ENCODE measurements around the gene HYAL2.

HYAL2 gene

DNA sequence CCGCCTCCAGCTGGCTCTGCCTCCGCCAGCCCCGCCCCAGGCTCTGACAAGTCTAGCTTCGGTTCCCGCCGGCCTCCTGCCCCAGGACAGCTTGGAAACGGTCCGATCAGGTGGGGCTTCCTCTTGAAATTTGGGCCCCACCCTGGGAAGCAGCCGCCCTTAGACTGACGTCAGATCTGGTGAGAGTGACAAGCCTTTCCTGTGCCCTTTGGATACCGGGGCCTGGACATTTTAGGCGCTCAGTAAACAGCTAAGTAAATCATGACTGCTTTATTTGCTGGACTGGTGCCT, 23.0 kb downstream of the HYAL2 start:
- no peak overlapping the region for H3K4ac ChIP-seq (ENCODE audit: low read depth, low read length)
- H3K18ac ChIP-seq (ENCODE audit: low read length) = peak overlapping the region; percentile 11

DNA sequence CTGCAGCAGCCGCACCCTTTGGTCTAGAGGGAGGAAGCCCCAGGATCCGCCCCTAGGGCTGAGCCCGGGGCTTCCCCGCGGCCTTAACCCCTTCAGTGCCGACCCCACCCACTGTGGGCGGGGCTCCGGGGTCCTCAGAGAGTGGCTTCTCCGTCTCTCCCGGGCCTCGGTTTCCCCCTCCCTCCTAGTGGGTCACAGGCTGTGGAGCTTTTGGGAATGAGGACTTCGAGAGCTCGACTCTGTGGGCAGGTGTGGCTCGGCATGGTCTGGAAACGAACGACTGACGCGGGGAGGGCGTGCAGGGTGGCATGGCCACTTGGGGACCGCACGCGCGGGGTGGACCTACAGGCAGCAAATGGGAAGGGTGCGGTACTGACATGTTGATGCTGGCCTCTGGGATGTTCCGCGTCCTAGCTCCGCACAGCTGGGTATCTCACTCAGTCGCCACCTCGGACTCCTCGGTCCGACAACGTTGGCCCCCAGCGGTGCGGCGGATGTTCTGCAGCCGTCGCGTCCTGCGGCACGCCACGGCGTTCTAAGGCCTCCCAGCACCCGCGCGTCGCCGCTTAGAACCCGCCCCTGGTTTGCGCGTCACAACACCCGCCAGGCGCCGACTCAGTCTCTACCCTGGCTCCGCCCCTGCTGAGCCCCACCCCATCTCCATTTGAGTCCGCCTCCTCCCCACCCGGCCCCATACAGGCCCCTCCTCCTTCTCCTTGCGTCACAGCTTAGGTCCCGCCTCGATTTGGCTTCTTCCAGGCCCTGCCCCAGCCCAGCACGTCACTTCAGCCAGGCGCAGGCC, 23.5 kb downstream of the HYAL2 start, which contains the start of the genes HYAL3 and NAA80:
HYAL3 (minus strand) TSS at position 570 of the 802 bp plus-strand sequence. CDS start 3,803 bp downstream, outside the sequence.
NAA80 (minus strand) TSS at position 570 of the 802 bp plus-strand sequence. CDS start 1,942 bp downstream, outside the sequence.
- peak; percentile 100 for DNase-seq
- H3K79me1 ChIP-seq (ENCODE audit: low read length) = no peaks in the 10 kb centered on the region
- peak within 1 kb of the TSS; percentile 47 for H3K27ac ChIP-seq (ENCODE audit: low read depth, low read length)
- H3K4me1 ChIP-seq (ENCODE audit: control insufficient read depth, low read depth, low read length) = peaks cover 6% of the 10 kb centered on the region
- H3K4ac ChIP-seq (ENCODE audit: low read depth, low read length) = no peak within 1 kb of the TSS
- H3K23ac ChIP-seq (ENCODE audit: low read length) = no peak within 1 kb of the TSS
- H4K5ac ChIP-seq (ENCODE audit: low read length) = no peak within 1 kb of the TSS
- H3K4me2 ChIP-seq (ENCODE audit: low read length) = peak within 1 kb of the TSS; percentile 47
- H3K4me3 ChIP-seq (ENCODE audit: low read length) = peak within 1 kb of the TSS; percentile 82
- H3K79me2 ChIP-seq (ENCODE audit: control insufficient read depth, insufficient read depth, low read length) = no peaks in the 10 kb centered on the region
- no CpG with 5 or more reads among the region's 61 CpGs for WGBS (ENCODE audit: extremely low coverage, insufficient coverage, low lambda C conversion rate)
- H4K8ac ChIP-seq (ENCODE audit: low read depth, low read length) = no peak within 1 kb of the TSS
- H2AK5ac ChIP-seq (ENCODE audit: low read length) = no peak within 1 kb of the TSS
- no peak within 1 kb of the TSS for H2BK120ac ChIP-seq (ENCODE audit: low read depth, low read length)
- H3K27me3 ChIP-seq (ENCODE audit: insufficient read depth, low read length, poor library complexity) = no peaks in the 10 kb centered on the region
- no peak within 1 kb of the TSS for H2BK15ac ChIP-seq (replicated peaks; ENCODE audit: low read depth)
- peak within 1 kb of the TSS; percentile 87 for H3K9ac ChIP-seq (ENCODE audit: low read length)
- peak within 1 kb of the TSS; percentile 11 for H3K18ac ChIP-seq (ENCODE audit: low read length)
- peak within 1 kb of the TSS; percentile 5 for H2BK5ac ChIP-seq (ENCODE audit: low read length)
- peak within 1 kb of the TSS; percentile 77 for H3K56ac ChIP-seq (ENCODE audit: low read length)
- H3K36me3 ChIP-seq (ENCODE audit: control insufficient read depth, insufficient read depth, low read length) = no peaks in the 10 kb centered on the region

More for the DNA sequence above, 23.0 kb downstream of the HYAL2 start:
- Histone ChIP-seq H3K23ac (ENCODE audit: low read length) (no peak overlapping the region), H3K9ac (ENCODE audit: low read length) (peak overlapping the region; percentile 62), H2AK5ac (ENCODE audit: low read length) (no peak overlapping the region), H3K56ac (ENCODE audit: low read length) (peak overlapping the region; percentile 77), H3K27ac (ENCODE audit: low read depth, low read length) (peak overlapping the region; percentile 47), H2BK15ac (replicated peaks; ENCODE audit: low read depth) (no peak overlapping the region), H3K27me3 (ENCODE audit: insufficient read depth, low read length, poor library complexity) (no peaks in the 10 kb centered on the region), H3K4me2 (ENCODE audit: low read length) (peak overlapping the region; percentile 7), H2BK120ac (ENCODE audit: low read depth, low read length) (no peak overlapping the region), H2BK5ac (ENCODE audit: low read length) (no peak overlapping the region), H4K5ac (ENCODE audit: low read length) (no peak overlapping the region), H3K79me2 (ENCODE audit: control insufficient read depth, insufficient read depth, low read length) (no peaks in the 10 kb centered on the region), H4K8ac (ENCODE audit: low read depth, low read length) (no peak overlapping the region), H3K79me1 (ENCODE audit: low read length) (no peaks in the 10 kb centered on the region), H3K4me3 (ENCODE audit: low read length) (no peak overlapping the region), H3K36me3 (ENCODE audit: control insufficient read depth, insufficient read depth, low read length) (no peaks in the 10 kb centered on the region), H3K4me1 (ENCODE audit: control insufficient read depth, low read depth, low read length) (peaks cover 6% of the 10 kb centered on the region)
- no CpG with 5 or more reads among the region's 12 CpGs for WGBS (ENCODE audit: extremely low coverage, insufficient coverage, low lambda C conversion rate)
- no peak for DNase-seq

DNA sequence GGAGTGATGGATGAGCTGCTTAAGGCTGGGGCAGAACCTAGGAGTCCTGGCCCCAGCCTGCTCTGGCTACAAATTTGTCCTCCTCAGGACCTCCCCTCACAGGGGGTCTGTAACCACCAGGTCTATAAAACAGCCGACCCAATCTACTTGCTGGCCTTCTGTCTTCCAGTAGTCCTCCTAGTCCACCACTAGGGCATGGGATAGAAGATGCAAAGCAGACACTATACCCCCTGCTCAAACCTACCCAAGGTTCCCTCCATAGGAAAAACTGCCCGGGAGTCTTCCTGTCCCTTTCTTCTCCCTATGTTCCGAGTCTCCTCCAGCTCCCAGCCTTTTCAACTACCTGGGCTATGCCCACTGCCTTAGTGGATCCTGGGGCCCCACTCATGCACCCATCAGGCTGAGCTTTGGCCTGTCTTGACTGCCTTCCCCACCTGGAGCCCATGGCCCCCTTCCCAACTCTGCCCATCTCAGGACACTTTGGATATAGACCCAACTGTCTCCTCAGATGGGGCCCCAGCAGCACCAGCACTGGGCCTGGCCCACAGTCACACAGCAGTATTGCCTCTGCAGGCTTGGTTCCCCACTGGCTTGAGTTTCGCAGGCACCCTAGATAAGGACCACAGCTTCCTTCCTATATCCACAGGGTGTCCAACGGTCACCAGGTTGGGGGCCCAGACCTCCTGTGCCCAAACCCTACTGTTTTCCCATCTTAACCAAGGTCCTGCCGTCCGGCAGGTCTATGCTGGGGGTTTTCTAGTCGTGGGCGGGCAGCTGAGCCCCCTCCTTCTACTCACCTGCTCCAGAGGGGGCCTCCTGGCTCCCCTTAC, 24.4 kb downstream of the HYAL2 start:
- Histone ChIP-seq H3K9ac (ENCODE audit: low read length) (peak overlapping the region; percentile 52), H3K4me3 (ENCODE audit: low read length) (no peak overlapping the region), H3K23ac (ENCODE audit: low read length) (no peak overlapping the region), H2BK5ac (ENCODE audit: low read length) (no peak overlapping the region), H3K4ac (ENCODE audit: low read depth, low read length) (no peak overlapping the region), H2BK120ac (ENCODE audit: low read depth, low read length) (no peak overlapping the region), H2AK5ac (ENCODE audit: low read length) (no peak overlapping the region), H3K79me1 (ENCODE audit: low read length) (no peaks in the 10 kb centered on the region), H3K18ac (ENCODE audit: low read length) (no peak overlapping the region), H3K4me2 (ENCODE audit: low read length) (peak overlapping the region; percentile 47), H2BK15ac (replicated peaks; ENCODE audit: low read depth) (no peak overlapping the region), H3K36me3 (ENCODE audit: control insufficient read depth, insufficient read depth, low read length) (no peaks in the 10 kb centered on the region), H3K4me1 (ENCODE audit: control insufficient read depth, low read depth, low read length) (peaks cover 6% of the 10 kb centered on the region), H3K27ac (ENCODE audit: low read depth, low read length) (no peak overlapping the region), H4K5ac (ENCODE audit: low read length) (no peak overlapping the region), H4K8ac (ENCODE audit: low read depth, low read length) (no peak overlapping the region), H3K79me2 (ENCODE audit: control insufficient read depth, insufficient read depth, low read length) (no peaks in the 10 kb centered on the region), H3K27me3 (ENCODE audit: insufficient read depth, low read length, poor library complexity) (no peaks in the 10 kb centered on the region), H3K56ac (ENCODE audit: low read length) (peak overlapping the region; percentile 75)
- WGBS (ENCODE audit: extremely low coverage, insufficient coverage, low lambda C conversion rate) = no CpG with 5 or more reads among the region's 9 CpGs
- peak; percentile 56 for DNase-seq

DNA sequence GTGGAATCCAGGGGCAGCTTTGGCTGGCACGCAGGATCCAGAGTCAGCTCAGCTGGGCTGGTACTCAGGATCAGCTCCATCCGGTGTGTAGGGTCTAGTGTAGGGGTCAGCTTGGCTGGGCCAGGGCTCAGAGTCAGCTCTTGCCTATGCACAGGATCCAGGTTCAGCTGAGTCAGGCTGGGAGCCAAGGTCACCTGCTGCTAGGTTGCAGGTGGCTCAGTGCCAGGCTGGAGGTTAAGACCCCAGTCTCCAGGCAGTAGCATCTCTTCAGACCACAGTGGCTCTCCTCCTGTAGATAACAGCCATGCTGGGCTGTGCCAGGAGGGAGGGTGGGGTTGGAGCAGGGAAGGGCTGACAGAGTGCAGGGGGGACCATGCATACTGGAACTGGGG, 25.2 kb downstream of the HYAL2 start:
- Histone ChIP-seq H3K27ac (ENCODE audit: low read depth, low read length) (no peak overlapping the region), H3K79me2 (ENCODE audit: control insufficient read depth, insufficient read depth, low read length) (no peaks in the 10 kb centered on the region), H3K9ac (ENCODE audit: low read length) (no peak overlapping the region), H2BK120ac (ENCODE audit: low read depth, low read length) (no peak overlapping the region), H4K8ac (ENCODE audit: low read depth, low read length) (no peak overlapping the region), H3K56ac (ENCODE audit: low read length) (no peak overlapping the region), H3K36me3 (ENCODE audit: control insufficient read depth, insufficient read depth, low read length) (no peaks in the 10 kb centered on the region), H3K4ac (ENCODE audit: low read depth, low read length) (no peak overlapping the region), H3K4me2 (ENCODE audit: low read length) (no peak overlapping the region), H3K23ac (ENCODE audit: low read length) (no peak overlapping the region), H4K5ac (ENCODE audit: low read length) (no peak overlapping the region), H3K4me1 (ENCODE audit: control insufficient read depth, low read depth, low read length) (peaks cover 10% of the 10 kb centered on the region), H3K27me3 (ENCODE audit: insufficient read depth, low read length, poor library complexity) (no peaks in the 10 kb centered on the region), H3K4me3 (ENCODE audit: low read length) (no peak overlapping the region), H3K79me1 (ENCODE audit: low read length) (no peaks in the 10 kb centered on the region), H2BK15ac (replicated peaks; ENCODE audit: low read depth) (no peak overlapping the region), H2BK5ac (ENCODE audit: low read length) (no peak overlapping the region), H2AK5ac (ENCODE audit: low read length) (no peak overlapping the region), H3K18ac (ENCODE audit: low read length) (no peak overlapping the region)
- WGBS (ENCODE audit: extremely low coverage, insufficient coverage, low lambda C conversion rate) = no CpG with 5 or more reads among the region's 2 CpGs
- DNase-seq = no peak

DNA sequence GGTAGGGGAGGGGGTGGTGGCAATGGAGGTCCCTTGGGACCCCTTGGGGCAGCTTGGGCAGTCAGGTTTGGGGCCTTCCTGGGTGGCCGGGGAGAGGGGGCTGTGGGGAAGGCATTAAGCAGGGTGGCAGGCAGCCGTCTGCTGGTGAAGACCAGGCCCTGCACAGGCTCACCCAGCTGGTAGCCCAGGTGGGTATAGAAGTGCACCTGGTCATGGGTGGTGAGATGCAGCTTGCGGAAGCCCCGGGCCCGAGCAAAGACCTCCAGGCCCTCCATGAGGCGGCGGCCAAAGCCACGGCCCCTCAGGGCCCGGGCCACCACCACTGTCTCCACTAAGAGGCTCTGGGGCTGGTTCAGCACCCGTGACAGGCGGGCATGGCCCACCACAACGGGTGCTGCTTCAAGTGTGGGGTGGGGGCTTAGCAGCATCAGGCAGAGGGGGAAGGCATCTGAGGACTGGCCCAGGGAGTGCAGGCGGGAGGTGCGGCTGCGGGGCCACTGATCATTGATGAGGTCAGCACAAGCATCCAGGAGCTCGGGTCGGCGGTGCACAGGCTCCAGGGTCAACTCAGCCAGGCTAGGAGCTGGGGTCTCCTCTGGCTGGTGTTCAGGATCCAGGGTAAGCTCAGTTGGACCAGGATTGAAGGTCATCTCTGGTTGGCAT, 25.7 kb downstream of the HYAL2 start:
- Histone ChIP-seq H3K4me1 (ENCODE audit: control insufficient read depth, low read depth, low read length) (peaks cover 10% of the 10 kb centered on the region), H3K27ac (ENCODE audit: low read depth, low read length) (no peak overlapping the region), H3K56ac (ENCODE audit: low read length) (no peak overlapping the region), H2BK15ac (replicated peaks; ENCODE audit: low read depth) (no peak overlapping the region), H3K18ac (ENCODE audit: low read length) (no peak overlapping the region), H4K8ac (ENCODE audit: low read depth, low read length) (no peak overlapping the region), H2BK120ac (ENCODE audit: low read depth, low read length) (no peak overlapping the region), H2BK5ac (ENCODE audit: low read length) (no peak overlapping the region), H3K4me2 (ENCODE audit: low read length) (no peak overlapping the region), H4K5ac (ENCODE audit: low read length) (no peak overlapping the region), H3K36me3 (ENCODE audit: control insufficient read depth, insufficient read depth, low read length) (no peaks in the 10 kb centered on the region), H3K4me3 (ENCODE audit: low read length) (no peak overlapping the region), H3K79me1 (ENCODE audit: low read length) (no peaks in the 10 kb centered on the region), H3K4ac (ENCODE audit: low read depth, low read length) (no peak overlapping the region), H3K27me3 (ENCODE audit: insufficient read depth, low read length, poor library complexity) (no peaks in the 10 kb centered on the region), H3K23ac (ENCODE audit: low read length) (no peak overlapping the region), H3K79me2 (ENCODE audit: control insufficient read depth, insufficient read depth, low read length) (peaks cover under 1% of the 10 kb centered on the region), H3K9ac (ENCODE audit: low read length) (no peak overlapping the region), H2AK5ac (ENCODE audit: low read length) (no peak overlapping the region)
- no peak for DNase-seq
- WGBS (ENCODE audit: extremely low coverage, insufficient coverage, low lambda C conversion rate) = no CpG with 5 or more reads among the region's 18 CpGs
